ENCODE measurements around the gene SMG6. TPM values are rescaled to one million over a fixed set of nuclear protein-coding genes. Genes with fewer than 3 reads are reported as not detected.
A peak's percentile ranks its signal among the peaks of the same experiment; 100 is the strongest.

The SMG6 gene
- total and polyA plus RNA-seq, 7 donors = 11.1 to 38.8 (median 22.9) TPM

DNA sequence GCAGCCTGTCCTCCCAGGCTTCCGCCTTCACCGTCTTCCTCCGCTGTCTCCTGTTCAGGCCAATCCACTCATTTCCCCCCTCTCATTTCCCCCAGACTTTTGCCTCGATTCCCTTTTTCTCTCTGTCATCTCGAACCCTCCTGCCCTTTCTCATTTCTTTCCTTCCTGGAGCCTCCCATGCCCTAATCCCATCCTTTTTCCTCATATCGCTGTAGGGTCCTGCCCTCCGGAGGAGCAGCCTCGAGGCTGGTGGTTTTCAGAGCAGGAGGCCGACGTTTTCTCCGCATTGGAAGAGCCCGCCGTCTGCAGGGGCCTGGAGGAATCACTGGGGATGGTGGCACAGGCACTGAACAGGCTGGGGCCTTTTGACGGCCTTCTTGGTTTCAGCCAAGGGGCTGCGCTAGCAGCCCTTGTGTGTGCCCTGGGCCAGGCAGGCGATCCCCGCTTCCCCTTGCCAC, 261.2 kb downstream of the SMG6 start:
- no peak for DNase-seq
- Histone ChIP-seq H3K4me3 (peak overlapping the region; percentile 60 to 79 (median 72)), H3K9me3 (no peaks in the 10 kb centered on the region), H3K27me3 (no peaks in the 10 kb centered on the region), H3K27ac (peak overlapping the region; percentile 82 to 94 (median 88)), H3K36me3 (peaks cover 0 to 41% (median 9%) of the 10 kb centered on the region in 4 donors), H3K4me1 (peaks cover 0 to 31% (median 30%) of the 10 kb centered on the region in 4 donors)
- TF ChIP-seq, protein P1, sequence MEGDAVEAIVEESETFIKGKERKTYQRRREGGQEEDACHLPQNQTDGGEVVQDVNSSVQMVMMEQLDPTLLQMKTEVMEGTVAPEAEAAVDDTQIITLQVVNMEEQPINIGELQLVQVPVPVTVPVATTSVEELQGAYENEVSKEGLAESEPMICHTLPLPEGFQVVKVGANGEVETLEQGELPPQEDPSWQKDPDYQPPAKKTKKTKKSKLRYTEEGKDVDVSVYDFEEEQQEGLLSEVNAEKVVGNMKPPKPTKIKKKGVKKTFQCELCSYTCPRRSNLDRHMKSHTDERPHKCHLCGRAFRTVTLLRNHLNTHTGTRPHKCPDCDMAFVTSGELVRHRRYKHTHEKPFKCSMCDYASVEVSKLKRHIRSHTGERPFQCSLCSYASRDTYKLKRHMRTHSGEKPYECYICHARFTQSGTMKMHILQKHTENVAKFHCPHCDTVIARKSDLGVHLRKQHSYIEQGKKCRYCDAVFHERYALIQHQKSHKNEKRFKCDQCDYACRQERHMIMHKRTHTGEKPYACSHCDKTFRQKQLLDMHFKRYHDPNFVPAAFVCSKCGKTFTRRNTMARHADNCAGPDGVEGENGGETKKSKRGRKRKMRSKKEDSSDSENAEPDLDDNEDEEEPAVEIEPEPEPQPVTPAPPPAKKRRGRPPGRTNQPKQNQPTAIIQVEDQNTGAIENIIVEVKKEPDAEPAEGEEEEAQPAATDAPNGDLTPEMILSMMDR (IDR thresholded peaks at IDR 0.05) = peak in 1 of 4 experiments; percentile 11
- no peak for TF ChIP-seq POLR2A (IDR thresholded peaks at IDR 0.05)
- intact Hi-C loops (cut with DNase I) = loop anchor here (5.0 kb wide), 2 partner anchors 135 to 325 kb away; no protein-coding TSS in a partner anchor
- WGBS, 2 donors = 18 to 22% methylated on average over 17 of the region's 17 CpGs

DNA sequence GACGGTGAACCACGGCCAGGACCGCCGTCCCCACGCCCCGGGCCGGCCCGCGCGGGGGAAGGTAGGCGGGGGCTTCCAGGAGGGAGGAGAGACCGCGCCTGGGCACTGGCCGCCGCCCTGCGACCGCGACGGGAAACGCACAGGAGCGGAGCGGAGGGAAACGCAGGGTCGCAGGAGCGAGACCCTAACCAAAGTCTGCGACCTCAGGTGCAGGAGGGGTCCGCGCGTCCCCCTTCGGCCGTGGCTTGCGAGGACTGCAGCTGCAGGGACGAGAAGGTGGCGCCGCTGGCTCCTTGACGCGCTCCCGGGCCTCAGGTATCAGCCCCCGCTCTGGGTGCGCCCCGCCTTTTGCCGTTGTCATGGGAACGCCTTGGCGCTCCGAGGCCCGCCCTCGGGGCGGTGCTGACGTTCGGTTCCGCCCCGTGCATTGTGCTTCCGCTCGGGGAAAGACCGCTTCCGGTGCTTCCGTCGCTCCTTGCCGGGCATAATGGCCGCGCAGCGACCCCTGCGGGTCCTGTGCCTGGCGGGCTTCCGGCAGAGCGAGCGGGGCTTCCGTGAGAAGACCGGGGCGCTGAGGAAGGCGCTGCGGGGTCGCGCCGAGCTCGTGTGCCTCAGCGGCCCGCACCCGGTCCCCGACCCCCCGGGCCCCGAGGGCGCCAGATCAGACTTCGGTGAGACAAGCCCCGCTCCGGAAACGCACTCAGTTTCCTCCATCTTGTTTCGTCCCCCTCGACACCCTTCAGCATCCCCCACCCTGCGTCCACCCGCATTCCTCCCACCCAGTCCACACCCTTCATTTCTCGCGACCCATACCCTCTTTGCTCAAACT, 261.8 kb downstream of the SMG6 start, which contains the start of gene OVCA2:
Gene OVCA2 (plus strand): TSS at position 462 of the 829 bp plus-strand sequence. CDS start 26 bp downstream, at position 488.
- H3K4me3 ChIP-seq = peak within 1 kb of the TSS; percentile 60 to 79 (median 72)
- no peaks in the 10 kb centered on the region for H3K9me3 ChIP-seq
- intact Hi-C loops (cut with DNase I) = loop anchor here (5.0 kb wide), 2 partner anchors 134 to 324 kb away; no protein-coding TSS in a partner anchor
- H3K4me1 ChIP-seq = peaks cover 0 to 31% (median 30%) of the 10 kb centered on the region in 4 donors
- H3K27ac ChIP-seq = peak within 1 kb of the TSS; percentile 82 to 94 (median 88)
- peak; percentile 97 for DNase-seq
- no peaks in the 10 kb centered on the region for H3K27me3 ChIP-seq
- 1 to 3% methylated on average over 92 of the region's 93 CpGs for WGBS, 2 donors
- peaks cover 0 to 48% (median 15%) of the 10 kb centered on the region in 4 donors for H3K36me3 ChIP-seq
- TF ChIP-seq POLR2A (IDR thresholded peaks at IDR 0.05) (peak in 1 of 2 donors; percentile 21), POLR2AphosphoS5 (IDR thresholded peaks at IDR 0.05) (peak; percentile 73 to 91 (median 87)), EP300 (IDR thresholded peaks at IDR 0.05) (no peak)
- TF ChIP-seq, protein P1 (IDR thresholded peaks at IDR 0.05) = peak in 3 of 4 experiments; percentile 16 to 42 (median 30)

DNA sequence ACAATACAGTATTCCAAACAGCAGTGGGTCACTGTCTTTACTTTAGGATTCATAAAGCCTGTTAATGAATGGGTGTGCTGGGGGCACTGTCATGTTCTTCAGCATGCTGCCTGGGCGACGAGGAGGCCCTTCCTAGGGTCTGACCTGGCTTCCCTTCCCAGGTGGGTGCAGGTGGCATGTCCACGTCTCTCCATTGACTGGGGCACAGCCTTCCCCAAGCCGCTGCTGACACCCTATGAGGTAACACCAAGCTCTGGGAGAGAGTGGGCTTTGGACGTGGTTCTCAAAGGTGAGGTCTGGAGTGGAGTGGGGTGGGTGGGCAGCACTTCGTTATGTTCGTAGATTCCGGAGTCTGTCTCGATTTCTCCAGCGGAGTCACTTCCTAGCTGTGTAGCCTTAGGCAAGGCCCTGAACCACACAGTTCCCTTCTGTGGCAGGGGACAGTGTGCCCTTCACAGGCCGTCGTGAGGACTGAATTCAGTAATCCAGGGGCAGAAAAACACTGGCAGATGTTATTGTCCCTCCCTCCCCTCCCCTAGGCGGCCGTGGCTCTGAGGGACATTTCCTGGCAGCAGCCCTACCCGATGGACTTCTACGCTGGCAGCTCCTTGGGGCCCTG, 262.5 kb downstream of the SMG6 start:
- TF ChIP-seq POLR2A (IDR thresholded peaks at IDR 0.05) = no peak
- TF ChIP-seq, protein P1 (IDR thresholded peaks at IDR 0.05) = no peak
- TF ChIP-seq POLR2AphosphoS5 (IDR thresholded peaks at IDR 0.05) = no peak
- TF ChIP-seq EP300 (IDR thresholded peaks at IDR 0.05) = no peak
- H3K4me3 ChIP-seq = peak overlapping the region; percentile 60 to 79 (median 72)
- peak overlapping the region; percentile 82 to 94 (median 88) for H3K27ac ChIP-seq
- H3K27me3 ChIP-seq = no peaks in the 10 kb centered on the region
- H3K9me3 ChIP-seq = no peaks in the 10 kb centered on the region
- intact Hi-C loops (cut with DNase I) = loop anchor here (5.0 kb wide), 2 partner anchors 134 to 324 kb away; no protein-coding TSS in a partner anchor
- H3K36me3 ChIP-seq = peaks cover 0 to 55% (median 22%) of the 10 kb centered on the region in 4 donors
- peak; percentile 66 for DNase-seq
- WGBS, 2 donors = 59 to 61% methylated on average over 16 of the region's 16 CpGs
- peaks cover 0 to 31% (median 30%) of the 10 kb centered on the region in 4 donors for H3K4me1 ChIP-seq

DNA sequence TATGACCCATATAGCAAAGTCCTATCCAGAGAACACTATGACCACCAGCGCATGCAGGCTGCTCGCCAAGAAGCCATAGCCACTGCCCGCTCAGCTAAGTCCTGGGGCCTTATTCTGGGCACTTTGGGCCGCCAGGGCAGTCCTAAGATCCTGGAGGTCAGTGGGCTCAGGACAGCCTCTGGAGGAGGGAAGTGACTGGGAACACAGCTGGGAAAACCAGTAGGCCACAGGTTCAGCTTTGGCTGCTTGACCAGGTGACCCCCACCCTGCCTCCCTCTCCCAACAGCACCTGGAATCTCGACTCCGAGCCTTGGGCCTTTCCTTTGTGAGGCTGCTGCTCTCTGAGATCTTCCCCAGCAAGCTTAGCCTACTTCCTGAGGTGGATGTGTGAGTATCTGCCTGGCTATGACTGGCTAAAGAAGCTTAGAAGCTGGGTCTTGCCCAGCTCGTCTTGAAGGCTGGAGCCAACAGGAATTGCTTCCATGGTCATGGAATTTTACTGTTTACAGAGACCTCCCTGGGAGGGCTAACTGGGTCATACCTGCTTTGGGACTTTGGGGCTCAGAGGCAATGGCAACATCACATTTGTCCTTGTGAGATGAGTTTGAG, 263.3 kb downstream of the SMG6 start:
- WGBS, 2 donors = 84 to 94% methylated on average over 7 of the region's 7 CpGs
- H3K27ac ChIP-seq = no peak overlapping the region
- intact Hi-C loops (cut with DNase I) = loop anchor here (5.0 kb wide), 2 partner anchors 133 to 323 kb away; no protein-coding TSS in a partner anchor

More for the DNA sequence above, 263.3 kb downstream of the SMG6 start:
- H3K27me3 ChIP-seq = no peaks in the 10 kb centered on the region
- TF ChIP-seq POLR2A (IDR thresholded peaks at IDR 0.05) = no peak
- TF ChIP-seq, protein P1 (IDR thresholded peaks at IDR 0.05) = no peak
- no peak for TF ChIP-seq EP300 (IDR thresholded peaks at IDR 0.05)
- TF ChIP-seq POLR2AphosphoS5 (IDR thresholded peaks at IDR 0.05) = no peak
- no peaks in the 10 kb centered on the region for H3K9me3 ChIP-seq
- no peak overlapping the region for H3K4me3 ChIP-seq
- no peak for DNase-seq
- peaks cover 0 to 31% (median 30%) of the 10 kb centered on the region in 4 donors for H3K4me1 ChIP-seq
- H3K36me3 ChIP-seq = peaks cover 0 to 62% (median 25%) of the 10 kb centered on the region in 4 donors

All from sigmoid colon (tissue), 7 donors.